Hippocampal formation (tissue), 2 donors: ENCODE results near the gene GLYAT.

ENCODE experiments used
- DNase-seq, 2 donors: peaks; one replicate each; lab custom pipeline; 2025; lab: John Stamatoyannopoulos, UW

Gene GLYAT, protein sequence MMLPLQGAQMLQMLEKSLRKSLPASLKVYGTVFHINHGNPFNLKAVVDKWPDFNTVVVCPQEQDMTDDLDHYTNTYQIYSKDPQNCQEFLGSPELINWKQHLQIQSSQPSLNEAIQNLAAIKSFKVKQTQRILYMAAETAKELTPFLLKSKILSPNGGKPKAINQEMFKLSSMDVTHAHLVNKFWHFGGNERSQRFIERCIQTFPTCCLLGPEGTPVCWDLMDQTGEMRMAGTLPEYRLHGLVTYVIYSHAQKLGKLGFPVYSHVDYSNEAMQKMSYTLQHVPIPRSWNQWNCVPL

GRCh38 chr11:58731819-58732218 is at the start of gene GLYAT:
Gene GLYAT (minus strand): TSS chr11:58731943. CDS start chr11:58724496, 7,447 bp downstream.
- DNase-seq, result no peak

DNA sequence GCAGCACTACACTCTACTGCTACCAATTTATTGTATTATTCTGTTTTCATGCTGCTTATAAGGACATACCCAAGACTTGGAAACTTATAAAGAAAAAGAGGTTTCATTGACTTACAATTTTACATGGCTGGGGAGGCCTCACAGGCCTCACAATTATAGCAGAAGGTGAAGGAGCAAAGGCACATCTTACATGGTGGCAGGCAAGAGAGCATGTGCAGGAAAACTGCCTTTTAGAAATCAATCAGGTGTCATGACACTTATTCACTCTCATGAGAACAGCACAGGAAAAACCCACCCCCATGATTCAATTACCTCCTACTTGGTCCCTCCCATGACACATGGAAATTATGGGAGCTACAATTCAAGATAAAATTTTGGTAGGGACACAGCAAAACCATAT is 49.6 kb upstream of the GLYAT start:
- DNase-seq, result no peak

- no peak for DNase-seq
These were observed 48.8 kb upstream of the GLYAT start for GRCh38 chr11:58780578-58780977.

DNA sequence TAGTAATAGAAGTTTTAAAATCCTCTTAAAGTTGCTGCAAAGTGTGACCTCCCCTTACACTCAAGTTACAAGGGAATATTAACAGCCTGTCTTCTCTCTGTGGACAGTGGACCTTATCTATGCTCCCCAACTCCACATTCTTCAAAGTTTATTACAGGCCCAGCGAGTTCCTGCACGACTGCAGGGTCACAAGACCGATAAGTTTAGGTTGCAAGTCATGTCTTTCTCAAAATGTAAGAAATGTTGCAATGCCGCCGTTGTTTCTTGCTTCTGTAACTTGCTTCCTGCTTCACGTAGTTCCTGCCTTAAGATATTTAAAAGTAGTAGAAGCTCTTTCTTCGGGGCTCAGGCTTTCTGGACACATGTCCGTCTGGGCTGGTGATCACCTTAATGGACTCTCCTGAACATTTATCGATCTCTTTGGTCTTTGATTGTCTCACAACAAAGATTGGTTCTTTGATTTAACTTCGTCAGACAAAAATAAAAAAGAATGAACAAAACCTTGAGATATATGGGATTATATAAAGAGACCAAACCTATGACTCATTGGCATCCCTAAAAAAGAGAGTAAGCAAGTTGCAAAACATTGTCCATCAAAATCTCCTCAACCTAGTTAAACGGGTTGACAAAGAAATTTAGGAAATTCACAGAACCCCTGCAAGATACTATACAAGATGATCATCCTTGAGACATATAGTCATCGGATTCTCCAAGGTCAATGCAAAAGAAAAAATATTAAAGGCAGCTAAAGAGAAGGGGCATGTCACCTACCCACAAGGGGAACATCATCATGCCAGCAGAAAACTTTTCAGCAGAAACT is 45.4 kb upstream of the GLYAT start:
- no peak for DNase-seq

DNA sequence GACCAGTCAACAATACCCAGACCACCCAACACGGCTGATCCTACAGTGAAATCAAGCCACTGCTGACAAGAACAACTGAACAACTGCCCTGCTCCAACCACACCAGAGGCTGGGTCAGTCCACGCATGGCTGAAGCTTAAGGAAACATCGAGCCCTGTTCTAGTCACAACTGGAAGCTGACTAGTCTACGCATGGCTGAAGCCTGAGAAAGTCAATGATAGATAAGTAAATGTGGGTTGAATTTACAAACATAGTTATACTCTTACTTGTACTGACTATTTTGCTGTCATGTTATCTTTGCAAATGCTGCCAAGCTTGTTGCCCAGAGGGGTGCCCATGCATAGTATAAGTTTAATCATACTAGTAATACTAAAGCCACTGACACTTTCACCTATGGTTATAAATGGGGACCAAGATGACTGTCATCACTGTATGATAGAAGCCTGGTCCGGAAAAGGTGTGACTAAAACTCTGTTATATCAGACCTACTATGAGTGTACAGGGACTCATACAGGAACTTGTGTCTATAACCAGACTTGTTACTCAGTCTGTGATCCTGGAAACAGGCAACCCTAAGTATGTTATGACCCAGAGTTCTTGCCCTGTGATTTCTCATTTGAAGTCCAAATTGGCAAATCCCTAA is 43.4 kb upstream of the GLYAT start:
- no peak for DNase-seq

- DNase-seq, result no peak
These were observed 42.4 kb upstream of the GLYAT start for GRCh38 chr11:58774164-58774593.

DNA sequence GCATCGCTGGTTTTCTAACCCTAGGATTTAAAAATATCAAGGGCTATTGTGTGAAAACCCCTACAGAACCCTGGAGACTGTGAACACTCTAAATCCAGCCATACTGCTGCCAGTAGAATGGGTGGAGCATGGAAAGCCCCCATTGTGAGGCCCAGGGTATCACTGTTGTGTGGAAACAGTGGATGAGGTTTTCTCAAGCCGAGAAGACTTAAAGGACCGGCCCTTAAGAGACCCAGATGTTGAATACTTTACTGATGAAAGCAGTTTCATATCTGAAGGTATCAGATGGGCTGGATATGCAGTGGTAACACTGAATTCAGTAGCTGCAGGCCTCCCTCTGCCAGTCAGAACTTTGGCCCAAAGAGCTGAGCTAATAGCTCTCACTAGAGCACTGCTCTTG is 41.6 kb upstream of the GLYAT start:
- no peak for DNase-seq

DNA sequence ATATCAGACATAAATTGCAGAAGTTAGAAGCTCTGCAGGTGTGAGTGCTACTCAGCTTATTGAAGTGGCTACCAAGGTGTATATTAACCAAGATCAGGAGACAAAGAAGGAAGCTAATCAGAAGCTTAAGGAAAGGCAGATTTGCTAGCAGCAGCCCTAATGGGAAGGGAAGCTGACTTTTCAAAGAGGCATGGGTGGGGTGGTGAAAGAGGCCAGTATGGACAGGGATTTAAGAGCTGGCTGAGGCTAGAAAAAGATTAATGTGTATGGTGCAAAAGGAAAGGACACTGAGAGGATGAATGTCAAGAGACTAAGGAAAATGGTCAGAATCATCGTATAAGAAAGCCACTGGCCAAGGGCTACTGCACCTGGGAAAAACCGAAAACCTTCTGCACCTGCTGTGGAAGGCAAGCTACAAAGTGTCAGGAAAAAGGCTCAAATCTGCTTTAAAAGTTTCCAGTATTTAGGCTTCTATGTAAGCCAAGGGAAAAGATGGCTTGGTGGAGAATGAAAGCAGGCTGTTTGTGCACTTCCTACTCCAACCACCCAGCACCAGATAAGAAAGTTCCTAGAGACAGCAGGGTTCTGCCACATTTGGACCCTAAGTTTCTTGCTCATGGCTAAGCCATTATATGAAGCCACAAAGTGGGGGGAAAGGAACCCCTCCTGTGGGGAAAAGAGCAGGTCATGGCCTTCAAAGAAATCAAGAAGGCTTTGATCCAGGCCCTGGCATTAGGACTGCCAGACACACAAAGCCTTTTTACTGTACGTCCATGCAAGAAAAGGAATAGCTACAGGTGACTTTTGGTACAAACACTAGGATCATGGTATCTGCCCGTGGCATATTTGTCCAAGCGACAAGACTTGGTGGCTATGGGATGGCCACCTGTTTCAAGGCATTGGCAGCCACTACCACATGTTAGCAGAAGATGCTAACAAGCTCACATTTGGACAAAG is 40.9 kb upstream of the GLYAT start:
- DNase-seq, result no peak

DNA sequence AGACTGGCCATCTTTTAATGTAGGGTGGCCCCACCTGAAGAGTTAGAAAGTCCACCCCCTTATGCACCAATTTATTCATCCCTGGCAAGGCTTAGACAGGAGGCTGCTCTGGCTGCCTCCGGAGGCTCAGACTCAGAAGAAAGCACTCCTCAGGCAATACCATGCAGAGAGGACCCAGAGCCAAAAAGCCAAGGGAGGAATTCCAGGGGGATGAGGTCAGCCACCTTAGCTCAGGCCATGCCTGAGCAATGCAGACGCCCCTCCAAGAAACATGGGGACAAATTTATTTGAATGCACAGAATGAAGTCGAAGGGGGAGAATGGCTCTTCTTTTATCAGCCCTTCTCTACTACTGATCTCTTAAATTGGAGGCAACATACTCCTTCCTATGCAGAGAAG is 39.7 kb upstream of the GLYAT start:
- DNase-seq, result no peak

DNA sequence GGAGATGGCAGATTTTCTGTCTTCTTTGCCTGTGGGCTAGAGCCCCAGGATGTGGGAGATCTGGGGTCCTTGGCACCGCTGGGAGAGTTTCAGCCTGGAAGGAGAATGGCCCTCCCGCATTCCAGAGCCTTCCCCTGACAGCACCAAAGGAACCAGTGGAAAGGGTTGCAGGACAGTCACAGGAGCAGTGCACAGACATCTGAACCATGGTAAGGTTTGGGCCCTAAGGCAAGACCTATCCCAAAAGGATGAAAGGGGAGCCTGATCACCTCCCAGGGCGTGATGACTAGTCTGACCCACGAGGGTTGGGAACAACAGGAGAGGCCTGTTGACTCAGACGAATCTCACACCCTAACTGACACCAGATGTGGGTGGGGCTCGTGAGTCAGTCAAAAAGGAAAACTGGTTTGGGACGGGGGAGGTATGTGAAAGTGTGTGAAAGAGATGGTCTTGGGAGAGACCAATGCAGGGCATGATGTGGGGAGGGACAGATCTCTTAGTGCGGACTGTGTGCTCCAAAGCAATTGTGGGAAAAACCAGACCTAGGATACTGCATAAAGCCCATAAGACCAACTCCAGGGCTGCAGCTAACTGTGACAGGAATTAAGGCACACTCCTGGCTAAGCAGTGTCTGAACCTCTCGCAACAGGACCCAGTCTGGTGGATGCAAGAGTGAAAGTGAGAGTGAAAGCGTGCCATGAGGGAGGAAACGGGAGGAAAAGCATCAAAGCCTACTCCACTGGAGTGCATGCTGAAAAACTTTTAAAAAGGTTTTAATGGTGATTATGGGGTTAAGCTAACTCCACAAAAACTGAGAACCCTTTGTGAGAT is 39.1 kb upstream of the GLYAT start:
- no peak for DNase-seq

DNA sequence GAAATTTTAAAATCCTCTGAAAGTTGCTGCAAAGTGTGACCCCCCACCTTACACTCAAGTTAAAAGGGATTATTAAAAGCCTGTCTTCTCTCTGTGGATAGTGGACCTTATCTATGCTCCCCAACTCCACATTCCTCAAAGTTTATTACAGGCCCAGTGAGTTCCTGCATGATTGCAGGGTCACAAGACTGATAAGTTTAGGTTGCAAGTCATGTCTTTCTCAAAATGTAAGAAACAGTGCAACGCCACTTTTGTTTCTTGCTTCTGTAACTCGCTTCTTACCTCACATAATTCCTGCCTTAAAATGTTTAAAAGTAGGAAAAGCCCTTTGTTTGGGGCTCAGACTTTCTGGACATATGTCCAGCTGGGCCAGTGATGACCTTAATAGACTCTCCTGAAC is 38.4 kb upstream of the GLYAT start:
- DNase-seq, result no peak

DNA sequence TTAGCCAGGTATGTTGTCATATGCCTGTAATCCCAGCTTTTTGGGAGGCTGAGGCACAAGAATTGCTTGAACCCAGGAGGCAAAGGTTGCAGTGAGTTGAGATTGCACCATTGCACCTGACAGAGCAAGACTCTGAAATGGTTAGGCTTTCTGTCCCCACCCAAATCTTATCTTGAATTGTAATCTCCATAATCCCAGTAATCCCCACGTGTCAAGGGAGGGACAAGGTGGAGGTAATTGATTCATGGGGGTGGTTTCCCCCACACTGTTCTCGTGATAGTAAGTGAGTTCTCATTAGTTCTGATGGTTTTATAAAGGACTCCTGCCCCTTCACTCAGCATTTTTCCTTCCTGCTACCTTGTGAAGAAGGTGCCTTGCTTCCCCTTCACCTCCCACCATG is 37.6 kb upstream of the GLYAT start:
- no peak for DNase-seq

GRCh38 chr11:58768137-58768536 is 36.4 kb upstream of the GLYAT start:
- DNase-seq, result no peak

DNA sequence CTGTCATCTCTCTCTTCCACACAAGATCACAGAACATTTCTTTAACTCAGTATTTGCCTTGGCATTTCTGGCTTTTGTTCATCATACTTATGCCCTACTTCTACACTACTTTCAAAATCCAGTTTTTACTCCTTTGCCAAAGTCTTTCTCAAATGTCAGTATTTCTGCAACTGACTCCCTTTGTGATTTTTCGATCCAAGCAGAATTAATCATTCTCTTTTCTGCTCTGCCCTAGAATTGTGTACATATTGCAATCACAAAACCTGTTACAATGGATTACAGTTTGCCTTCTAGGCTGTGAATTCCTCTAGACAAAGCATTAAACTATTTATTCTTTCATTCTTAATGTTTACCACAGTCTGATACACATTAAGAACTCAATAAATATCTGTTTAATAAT is 33.3 kb upstream of the GLYAT start:
- DNase-seq, result no peak

GRCh38 chr11:58763120-58763490 is 31.4 kb upstream of the GLYAT start:
- no peak for DNase-seq

- no peak for DNase-seq
These were observed 30.8 kb upstream of the GLYAT start for GRCh38 chr11:58762284-58763119.

- DNase-seq, result no peak
These were observed 25.7 kb upstream of the GLYAT start for GRCh38 chr11:58757439-58757838.

- no peak for DNase-seq
These were observed 14.1 kb upstream of the GLYAT start for GRCh38 chr11:58745705-58746364.

- no peak for DNase-seq
These were observed 13.4 kb upstream of the GLYAT start for GRCh38 chr11:58744988-58745704.
